ENCODE results near the gene GLP1R. TPM values are rescaled to one million over a fixed set of nuclear protein-coding genes. Genes with fewer than 3 reads are reported as not detected.

The GLP1R gene
- polyA plus RNA-seq, 4 donors = 0.62 to 0.92 (median 0.64) TPM

DNA sequence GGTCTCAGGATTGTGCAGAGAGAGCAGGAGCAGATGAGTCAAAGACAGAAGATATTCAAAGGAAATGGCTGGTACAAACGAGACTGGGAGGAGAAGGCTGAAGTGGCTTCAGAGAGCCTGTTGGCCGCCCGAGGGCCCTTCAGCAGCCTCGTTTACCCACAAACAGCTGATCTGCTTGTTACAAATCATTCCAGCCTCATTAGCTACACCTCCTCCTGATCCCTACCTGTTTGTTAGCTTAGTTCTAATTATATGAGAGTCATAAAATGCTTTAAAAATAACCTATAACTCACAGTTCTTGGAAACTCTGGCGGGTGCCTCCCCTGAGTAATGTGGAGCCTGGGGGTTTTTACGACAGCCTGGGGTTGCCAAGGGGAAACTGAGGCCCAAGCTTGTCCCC, 12.6 kb downstream of the GLP1R start:
- DNase-seq (ENCODE audit: low read depth in 4 of 4, low spot score in 3 of 4) = no peak

DNA sequence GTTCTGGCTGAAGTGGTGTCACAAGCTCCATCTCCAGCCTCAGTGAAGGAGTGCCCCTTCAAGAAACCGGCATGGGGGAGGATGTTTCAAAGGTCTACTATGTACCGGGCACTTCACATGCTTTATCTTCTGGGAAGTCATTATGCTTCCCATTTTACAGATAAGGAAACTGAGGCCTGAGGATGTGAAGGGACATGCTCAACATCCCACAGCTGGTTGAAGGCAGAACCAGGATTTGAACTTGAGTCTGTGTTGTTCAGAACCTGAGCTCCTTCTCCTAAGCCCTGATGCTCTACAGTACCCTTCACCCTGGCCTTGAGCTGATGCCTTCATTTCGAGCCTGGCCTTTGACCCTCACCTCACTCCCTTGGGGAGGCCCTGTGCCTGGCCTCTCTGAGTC, 13.0 kb downstream of the GLP1R start:
- no peak for DNase-seq (ENCODE audit: low read depth in 4 of 4, low spot score in 3 of 4)

DNA sequence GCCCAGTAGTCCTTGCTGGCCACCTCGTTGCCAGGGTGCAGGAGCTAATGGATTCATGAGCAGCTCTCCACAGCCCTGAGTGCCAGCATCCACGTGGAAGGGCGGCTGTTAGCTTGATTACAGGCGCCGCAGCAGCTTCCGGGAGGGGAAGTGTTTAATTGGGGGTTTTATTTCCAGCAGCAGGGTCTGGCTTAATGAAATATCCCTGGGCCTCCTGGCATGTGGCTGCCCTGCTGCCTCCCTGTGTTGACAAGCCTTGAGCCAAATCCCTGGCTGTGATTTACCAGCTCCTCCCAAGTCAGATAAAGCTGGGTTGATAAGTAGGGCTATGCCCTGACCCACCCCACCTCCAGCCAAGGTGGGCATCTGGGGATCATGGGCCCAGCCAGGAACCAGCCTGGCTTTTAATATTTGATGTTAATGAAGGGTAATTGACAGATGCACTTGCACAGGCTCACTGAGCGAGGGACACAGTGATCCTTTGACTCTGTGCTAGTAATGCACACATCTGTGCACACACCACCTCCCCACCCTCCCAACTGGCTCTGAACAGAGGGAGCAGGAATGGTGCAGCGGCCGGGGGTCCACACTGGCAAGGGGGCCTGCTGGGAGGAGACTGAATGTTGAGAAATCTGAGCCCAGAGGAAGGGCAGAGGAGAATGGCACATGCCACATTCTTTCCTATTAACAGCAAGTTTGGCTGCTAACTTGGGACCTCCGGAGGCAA, 13.6 kb downstream of the GLP1R start:
- DNase-seq (ENCODE audit: low read depth in 4 of 4, low spot score in 3 of 4) = no peak

DNA sequence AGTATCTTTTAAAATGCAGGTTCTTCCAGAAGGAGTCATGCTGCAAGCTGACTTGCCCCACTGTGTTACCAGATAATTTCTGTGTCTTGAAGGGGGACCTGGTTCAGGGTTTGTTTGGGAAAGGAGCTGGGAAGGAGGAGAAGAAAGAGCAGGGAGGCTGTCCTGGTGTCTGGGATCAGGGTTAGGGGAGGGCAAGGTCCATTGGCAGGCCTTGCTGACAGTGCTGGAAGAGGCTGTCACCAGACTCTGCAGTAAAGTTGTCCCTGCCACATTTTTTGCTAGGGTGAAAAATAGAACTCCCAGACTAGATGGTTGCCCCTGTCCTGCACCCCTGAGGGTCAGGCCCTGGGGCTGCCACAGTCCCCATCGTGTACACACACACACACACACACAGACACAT, 14.9 kb downstream of the GLP1R start:
- DNase-seq (ENCODE audit: low read depth in 4 of 4, low spot score in 3 of 4) = no peak

DNA sequence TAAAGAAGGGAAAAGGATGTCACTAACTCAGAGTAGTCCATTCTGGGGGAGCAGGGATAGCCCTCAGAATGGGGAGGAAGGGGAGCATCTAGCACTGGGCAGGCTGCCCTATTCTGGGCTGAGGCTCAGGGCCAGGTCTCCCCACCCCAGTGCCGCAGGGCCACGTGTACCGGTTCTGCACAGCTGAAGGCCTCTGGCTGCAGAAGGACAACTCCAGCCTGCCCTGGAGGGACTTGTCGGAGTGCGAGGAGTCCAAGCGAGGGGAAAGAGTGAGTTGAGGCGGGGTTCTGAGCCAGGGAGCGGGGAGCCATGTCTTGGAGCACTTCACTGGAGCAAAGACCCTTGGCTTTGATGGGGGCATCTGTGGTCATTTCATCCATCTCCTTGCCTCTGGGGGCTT, 17.0 kb downstream of the GLP1R start:
- DNase-seq (ENCODE audit: low read depth in 4 of 4, low spot score in 3 of 4) = no peak

DNA sequence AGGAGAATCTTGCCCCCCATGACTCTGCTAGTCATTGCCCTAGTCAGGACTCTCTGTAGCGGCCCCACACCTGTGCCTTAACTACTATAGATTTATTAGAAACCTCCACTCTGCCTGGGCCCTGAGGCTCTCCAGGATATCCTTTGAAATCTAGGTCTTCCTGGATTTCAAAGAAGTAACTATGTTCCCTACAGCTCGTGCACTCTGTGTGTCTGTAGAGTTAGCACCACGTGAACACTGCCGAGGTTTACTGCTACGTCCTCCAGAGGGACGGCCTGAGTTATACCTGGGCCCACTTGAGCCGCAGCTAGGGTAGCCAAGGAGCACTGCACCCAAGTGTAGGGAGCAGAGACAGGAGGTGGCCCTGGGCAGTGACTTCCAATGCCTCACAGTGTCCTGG, 19.8 kb downstream of the GLP1R start:
- DNase-seq (ENCODE audit: low read depth in 4 of 4, low spot score in 3 of 4) = no peak

DNA sequence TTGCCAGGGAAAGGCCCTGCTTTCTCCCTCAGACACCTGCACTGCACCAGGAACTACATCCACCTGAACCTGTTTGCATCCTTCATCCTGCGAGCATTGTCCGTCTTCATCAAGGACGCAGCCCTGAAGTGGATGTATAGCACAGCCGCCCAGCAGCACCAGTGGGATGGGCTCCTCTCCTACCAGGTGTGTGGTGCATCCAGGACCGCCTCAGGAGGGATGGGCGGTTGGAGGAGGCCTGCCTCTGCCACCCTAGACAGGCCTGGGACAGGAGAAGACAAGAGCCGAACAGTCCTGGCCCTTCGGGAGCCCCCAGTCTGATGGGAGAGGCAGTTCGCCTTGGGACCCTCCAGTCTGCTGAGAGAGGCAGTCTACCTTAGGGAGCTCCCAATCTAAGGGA, 24.2 kb downstream of the GLP1R start:
- DNase-seq (ENCODE audit: low read depth in 4 of 4, low spot score in 3 of 4) = no peak

DNA sequence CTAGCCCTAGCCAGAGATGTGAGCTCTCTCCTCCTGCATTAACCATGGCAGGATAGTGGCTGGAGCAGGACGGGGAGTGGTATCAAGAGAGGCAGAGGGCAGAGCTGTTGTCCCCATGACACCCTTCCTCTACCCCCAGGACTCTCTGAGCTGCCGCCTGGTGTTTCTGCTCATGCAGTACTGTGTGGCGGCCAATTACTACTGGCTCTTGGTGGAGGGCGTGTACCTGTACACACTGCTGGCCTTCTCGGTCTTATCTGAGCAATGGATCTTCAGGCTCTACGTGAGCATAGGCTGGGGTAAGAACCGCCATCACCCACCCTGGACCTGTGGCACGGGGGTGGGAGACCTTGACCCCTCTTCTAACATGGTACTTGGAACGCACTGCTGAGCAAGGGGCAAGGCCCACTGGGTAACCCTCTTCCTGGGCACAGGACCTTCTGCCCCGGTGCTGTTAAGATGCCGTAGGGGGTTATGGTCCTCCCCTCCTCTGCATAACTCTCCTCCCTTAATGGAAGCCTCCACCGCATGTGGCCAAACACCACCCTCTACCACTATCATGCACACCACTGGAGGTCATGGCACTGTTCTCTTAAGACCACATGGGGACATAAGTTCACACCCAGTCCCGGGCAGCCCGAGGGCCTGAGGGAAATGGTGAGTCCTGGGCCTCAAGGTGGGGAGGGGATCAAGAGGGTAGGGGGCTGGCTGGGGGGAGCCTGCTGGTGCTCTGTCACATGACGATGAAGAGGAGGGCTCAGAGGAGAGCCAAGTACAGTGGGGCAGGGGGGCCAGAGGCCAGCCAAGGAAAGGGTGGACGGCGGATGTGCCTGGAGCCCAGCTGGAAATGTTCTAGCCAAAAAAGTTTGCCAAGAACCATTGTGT, 25.1 kb downstream of the GLP1R start:
- no peak for DNase-seq (ENCODE audit: low read depth in 4 of 4, low spot score in 3 of 4)

DNA sequence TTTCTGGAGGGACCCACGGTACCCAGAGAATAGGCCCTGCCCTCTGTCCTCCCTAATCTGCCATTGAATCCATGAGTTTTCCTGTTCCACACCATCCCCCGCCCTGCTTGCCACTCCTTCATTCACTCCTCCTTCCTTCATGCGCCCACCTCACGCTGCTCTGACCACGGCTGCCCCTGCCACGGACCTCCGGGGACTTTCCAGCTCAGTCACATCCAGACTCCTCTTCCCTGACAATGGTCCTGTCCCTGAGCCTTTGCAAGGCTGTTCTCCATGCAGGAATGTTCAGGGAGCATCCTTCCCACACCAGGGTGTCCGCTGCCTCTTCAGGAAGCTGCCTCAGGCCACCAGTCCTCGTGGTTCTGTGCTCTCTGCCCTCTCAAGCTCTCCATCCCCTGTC, 25.9 kb downstream of the GLP1R start:
- no peak for DNase-seq (ENCODE audit: low read depth in 4 of 4, low spot score in 3 of 4)

DNA sequence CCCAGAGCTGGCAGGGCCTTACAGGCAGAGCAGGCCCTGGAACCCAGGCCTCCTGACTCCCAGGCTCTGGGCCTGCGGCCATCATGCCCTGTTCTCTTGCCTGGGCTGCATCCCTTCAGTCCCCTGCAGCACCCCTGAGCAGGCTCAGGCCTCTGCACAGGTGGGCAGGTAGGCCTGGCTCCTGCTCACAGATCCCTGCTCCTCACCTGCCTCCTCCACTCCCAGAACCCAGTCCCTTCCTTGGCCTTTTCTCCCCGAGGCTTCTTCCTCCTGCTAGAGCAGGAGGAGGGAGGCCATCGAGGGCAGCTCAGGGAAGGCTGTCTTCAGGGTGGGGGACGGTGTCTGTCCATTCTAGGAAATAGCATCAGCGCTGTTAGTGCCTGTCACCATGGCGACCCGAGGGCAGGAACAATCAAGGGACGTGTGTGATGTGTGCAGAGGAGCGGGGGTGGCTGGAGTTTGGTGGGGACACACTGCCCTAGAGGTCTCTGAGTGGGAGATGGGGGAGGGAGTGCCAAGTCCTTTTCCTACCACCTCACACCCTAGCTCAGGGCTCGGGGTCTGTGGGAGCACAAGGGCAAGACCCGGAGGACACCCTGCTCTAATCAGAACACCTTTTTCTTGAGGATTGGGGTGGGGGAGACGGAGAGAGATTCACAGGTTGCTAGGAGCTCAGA, 26.6 kb downstream of the GLP1R start:
- no peak for DNase-seq (ENCODE audit: low read depth in 4 of 4, low spot score in 3 of 4)

DNA sequence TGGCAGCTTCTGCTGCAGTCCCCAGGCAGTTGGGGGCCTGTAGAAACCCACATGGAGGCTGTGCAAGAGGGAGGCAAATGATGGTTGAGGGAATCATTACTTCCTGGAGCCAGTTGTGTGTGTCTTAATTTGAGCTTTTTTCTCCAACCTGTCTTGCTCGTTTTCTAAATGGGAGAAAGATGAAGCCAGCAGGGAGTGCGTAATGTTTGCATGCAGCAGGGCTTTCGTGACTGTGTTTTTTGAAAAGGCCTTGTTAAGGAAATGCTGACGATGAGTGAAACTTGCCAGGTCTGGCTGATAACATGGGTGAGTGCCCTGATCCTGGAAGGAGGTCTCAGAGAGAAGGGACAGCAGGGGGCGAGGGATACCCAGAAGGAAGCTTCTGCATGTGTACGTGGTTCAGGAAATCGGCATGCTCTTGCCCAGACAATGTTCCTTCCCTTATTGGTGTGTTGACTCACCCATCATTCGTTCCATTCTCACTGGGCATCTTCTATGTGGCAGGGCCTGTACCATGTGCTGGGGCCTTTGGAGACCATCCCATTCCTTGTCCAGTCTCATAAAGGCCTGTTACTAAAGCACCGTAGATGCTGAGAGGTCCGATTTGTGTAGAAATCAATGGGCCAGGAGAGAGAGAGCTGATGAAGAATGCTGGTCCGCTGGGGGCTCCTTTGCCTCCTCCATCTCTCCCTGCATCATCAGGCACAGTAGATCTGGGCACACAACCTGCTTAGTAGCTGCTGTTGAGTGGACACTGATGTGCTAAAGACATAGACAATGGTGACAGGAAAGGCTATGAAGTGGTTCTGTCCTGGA, 27.4 kb downstream of the GLP1R start:
- no peak for DNase-seq (ENCODE audit: low read depth in 4 of 4, low spot score in 3 of 4)

DNA sequence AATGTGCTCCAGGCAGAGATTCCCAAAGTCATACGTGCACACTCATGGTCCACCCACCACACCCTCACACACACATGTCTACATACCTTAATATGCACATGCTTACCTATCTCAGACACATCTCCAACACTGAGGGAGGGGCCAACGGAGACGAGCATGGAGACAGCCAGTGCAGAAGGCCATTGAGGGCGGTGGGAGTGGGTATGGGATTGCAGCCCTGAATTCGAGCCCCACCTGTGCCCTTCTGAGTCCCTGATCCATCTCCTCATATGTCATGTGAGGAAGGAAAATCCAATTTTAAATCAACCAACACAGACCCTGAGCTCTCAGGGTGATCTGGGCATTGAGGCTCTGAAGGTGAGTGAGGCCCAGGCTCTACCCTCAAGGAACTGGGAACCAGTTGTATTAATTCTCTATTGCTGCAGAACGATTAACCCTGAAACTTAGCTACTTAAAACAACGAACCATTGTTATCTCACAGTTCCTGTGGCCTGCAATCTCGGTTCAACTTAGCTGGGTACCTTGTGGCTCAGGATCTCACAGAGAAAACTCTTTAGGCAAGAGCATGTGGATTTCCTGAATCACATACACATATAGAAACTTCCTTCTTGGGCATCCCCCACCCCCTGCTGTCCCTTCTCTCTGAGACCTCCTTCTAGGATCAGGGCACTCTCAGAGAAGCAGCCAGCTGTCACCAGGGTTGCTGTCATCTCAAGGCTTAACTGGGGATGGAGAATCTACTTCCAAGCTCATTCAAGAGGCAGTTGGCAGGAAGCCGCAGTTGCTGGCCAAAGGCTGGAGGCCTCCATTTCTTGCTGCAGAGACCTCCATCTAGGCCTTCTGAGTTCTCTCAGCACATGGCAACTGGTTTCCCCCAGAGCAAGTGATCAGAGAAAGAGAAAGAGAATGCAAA, 28.3 kb downstream of the GLP1R start:
- DNase-seq (ENCODE audit: low read depth in 4 of 4, low spot score in 3 of 4) = no peak

DNA sequence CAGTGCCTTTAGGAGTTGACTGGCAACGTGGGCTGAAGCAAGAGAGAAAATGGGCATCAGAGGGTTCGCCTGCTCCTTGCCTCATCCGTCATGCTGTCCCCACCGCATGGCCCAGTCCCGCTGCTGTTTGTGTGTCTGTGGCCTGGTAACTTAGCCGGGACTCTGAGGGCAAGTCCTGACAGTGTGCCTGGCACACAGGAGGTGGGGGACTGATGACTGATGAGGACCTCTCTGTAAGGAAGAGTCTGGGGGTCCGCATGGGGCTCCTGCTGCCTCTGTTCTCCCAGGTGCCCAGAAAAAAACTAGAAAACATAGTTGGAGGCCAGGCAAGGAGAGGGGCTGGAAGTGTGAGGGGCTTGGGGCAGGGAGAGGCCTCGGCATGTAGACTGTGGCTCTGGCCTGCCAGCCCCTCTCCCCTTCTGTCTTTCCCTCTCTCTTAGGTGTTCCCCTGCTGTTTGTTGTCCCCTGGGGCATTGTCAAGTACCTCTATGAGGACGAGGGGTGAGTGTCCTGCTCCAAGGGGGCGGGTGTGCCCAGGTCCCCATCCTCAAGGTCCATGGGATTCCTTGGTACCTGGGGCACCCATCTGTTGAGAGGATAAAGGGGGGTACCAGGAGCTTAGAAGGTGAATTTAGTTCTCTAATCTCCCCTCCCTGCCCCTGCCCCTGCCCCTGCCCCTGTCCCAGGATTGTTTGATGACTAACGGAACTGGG, 29.5 kb downstream of the GLP1R start:
- DNase-seq (ENCODE audit: low read depth in 4 of 4, low spot score in 3 of 4) = no peak

DNA sequence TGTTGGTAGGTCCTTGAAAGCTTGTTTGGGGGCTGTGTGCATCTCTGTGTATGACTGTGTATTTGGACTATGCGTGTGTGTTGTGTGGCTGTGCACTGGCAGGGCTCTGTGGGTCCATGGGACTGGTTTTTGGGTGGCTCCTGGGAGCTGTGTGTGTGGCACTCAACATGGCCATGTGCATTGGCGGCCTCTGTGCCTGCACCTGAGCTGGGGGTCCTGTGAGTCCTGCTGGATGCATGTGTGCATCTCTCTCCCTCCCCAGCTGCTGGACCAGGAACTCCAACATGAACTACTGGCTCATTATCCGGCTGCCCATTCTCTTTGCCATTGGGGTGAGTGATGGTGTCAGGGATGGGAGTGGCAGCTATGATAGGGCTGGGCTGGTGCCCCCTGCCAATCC, 30.1 kb downstream of the GLP1R start:
- DNase-seq (ENCODE audit: low read depth in 4 of 4, low spot score in 3 of 4) = no peak

DNA sequence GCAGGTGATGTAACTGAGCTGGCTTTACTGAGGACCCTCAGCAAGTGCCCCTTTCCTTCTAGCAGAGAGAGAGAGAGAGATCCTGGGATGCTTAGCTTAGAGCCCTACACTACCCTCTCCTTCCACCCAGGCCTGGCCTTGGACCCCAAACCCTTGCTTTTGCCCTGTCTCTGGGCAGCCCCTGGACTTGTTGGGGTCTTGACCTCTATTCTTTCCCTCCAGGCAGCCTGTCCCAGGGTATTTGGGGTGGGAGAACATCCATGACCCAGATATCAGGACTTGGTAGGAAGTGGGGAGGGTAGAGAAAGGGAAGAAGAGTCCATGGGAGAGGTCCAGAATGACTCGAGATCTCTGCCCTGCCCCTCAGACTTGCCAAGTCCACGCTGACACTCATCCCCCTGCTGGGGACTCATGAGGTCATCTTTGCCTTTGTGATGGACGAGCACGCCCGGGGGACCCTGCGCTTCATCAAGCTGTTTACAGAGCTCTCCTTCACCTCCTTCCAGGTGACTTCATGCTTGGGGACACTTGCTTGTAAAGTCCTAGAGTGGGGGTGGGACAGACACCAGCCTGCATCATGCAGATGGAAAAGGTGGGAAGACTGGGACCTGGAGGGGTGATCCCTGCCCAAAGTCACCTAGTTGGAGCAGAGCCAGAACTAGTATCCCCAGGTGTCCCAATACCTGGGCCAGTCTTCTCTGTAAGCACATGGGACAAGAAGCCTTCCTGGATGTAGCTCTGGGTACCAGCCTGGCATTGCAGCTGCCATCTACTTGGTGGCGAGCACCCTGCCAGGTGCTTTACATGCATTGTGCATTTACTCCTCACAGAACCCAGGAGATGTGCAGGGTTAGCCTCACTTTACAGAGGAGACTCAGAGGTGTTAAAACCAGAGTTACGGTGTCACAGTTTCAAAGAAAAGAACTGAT, 30.9 kb downstream of the GLP1R start:
- DNase-seq (ENCODE audit: low read depth in 4 of 4, low spot score in 3 of 4) = no peak

DNA sequence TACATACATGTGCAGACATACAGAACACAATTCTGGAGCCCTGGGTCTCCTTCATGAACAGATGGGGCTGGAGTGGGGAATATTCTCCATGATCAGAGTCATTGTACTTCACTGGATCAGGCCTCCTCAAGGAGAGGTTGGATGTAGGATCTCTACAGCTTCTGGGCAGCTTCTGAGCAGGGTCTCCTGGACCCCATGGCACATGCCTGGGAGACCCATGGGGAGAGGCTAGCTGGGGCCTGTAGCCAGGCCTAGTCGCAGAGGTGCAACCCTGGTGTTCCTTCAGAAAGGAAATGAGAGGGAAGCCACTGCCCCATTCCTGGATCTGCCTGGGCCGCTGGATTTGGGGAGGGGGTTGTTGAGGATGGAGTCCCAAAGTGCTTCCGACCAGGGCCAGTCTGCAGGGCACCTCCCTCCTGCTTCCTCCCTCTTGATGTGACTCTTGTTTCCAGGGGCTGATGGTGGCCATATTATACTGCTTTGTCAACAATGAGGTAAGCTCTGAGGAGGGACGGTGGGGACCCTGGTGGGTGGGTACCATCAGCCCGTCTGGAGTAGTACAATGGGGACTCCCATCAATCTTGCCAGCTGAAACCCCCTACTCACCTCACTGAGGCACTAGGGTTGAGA, 31.8 kb downstream of the GLP1R start:
- no peak for DNase-seq (ENCODE audit: low read depth in 4 of 4, low spot score in 3 of 4)

DNA sequence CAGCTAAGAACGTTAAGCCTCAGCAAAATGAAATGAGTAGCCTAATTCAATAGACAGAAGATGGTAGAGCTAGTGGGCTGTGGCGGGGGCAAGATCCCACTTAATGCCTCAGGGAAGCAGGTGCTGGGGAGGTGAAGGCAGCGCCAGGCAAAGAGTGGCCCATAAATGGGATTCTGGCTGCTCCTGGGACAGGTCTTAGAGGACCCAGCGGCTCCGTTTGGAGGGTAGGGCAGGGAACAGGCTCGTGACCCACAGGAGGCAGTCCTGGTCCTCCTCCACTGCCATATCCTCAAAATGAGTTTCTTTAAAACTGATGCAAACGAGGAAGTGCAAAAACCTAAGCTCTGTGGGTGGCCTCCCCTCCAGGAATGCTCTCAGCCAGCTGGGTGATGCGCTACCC, 33.7 kb downstream of the GLP1R start:
- no peak for DNase-seq (ENCODE audit: low read depth in 4 of 4, low spot score in 3 of 4)

All from right renal pelvis (tissue), 4 donors.